Sigmoid colon (tissue), 4 donors: Measurements from ENCODE around the gene LRRC56.

Experiments
- CTCF ChIP-seq, 4 experiments: fragments of 450-650 bp in 3 of 4; fragments of 200-600 bp in 1 of 4; IDR thresholded peaks; one replicate each; pipeline ENCODE4 v1.5.1; 2016 to 2019; ENCODE audit warnings: antibody characterized with exemption in 4 of 4, mild to moderate bottlenecking in 3 of 4, moderate library complexity in 2 of 4
- EP300 ChIP-seq, 4 donors: sonication (generic); formaldehyde crosslinking; IDR thresholded peaks; one replicate each; pipeline ENCODE4 v1.6.1; 2017; ENCODE audit warnings: antibody characterized with exemption in 4 of 4
- POLR2A ChIP-seq, 2 donors: fragments of 450-650 bp; IDR thresholded peaks; one replicate each; pipeline ENCODE4 v1.6.1; 2016; ENCODE audit warnings: antibody characterized with exemption in 2 of 2, mild to moderate bottlenecking in 2 of 2, moderate library complexity in 2 of 2
- POLR2AphosphoS5 ChIP-seq, 4 donors: sonication (generic); formaldehyde crosslinking; IDR thresholded peaks; one replicate each; pipeline ENCODE4 v1.6.1; 2017; ENCODE audit warnings: antibody characterized with exemption in 4 of 4

GRCh38 chr11:587546-587945 lies 50.2 kb downstream of the LRRC56 start:
- TF ChIP-seq CTCF (IDR thresholded peaks at IDR 0.05) (no peak), POLR2A (IDR thresholded peaks at IDR 0.05) (no peak), POLR2AphosphoS5 (IDR thresholded peaks at IDR 0.05) (no peak), EP300 (IDR thresholded peaks at IDR 0.05) (no peak)
